AG04450 (cell line): ENCODE data around the gene KCNJ18. TPM values are rescaled to one million over a fixed set of nuclear protein-coding genes. Genes with fewer than 3 reads are reported as not detected.
"Not testable (repeated sequence)": the region's sequence is repeated elsewhere in the genome, so short reads cannot be mapped to it uniquely, and the experiment has no call there.

Experiments used
- CTCF ChIA-PET: fragments of 300-600, 350-600 bp; formaldehyde crosslinking; extraction: SDS; loops from one replicate; lab custom pipeline; 2022; ENCODE audit warnings: antibody characterized with exemption, inconsistent platforms; lab: Charles Lee
- POLR2A ChIA-PET: fragments of 350-600 bp; formaldehyde crosslinking; extraction: SDS; loops from one replicate; lab custom pipeline; 2021; ENCODE audit warnings: antibody characterized with exemption, inconsistent platforms; lab: Yijun Ruan, JAX
- DNase-seq: peaks from one replicate; pipeline ENCODE4 v3.0.0-alpha.2; 2011; ENCODE audit warnings: low read depth, low spot score
- H3K27ac ChIP-seq: one replicate; pipeline ENCODE4 v1.5.1; 2012; ENCODE audit warnings: low read depth, low read length, control low read depth
- H3K27me3 ChIP-seq: one replicate; pipeline ENCODE4 v1.6.0; 2012; ENCODE audit warnings: low read length; ENCODE audit not compliant: control insufficient read depth, insufficient read depth
- H3K4me3 ChIP-seq: 2 replicates; pipeline ENCODE4 v1.5.1; 2011; ENCODE audit warnings: mild to moderate bottlenecking, low read depth, low read length, control low read depth
- H3K9me3 ChIP-seq: 2 replicates; pipeline ENCODE4 v1.5.1; 2012; ENCODE audit warnings: low read length; ENCODE audit not compliant: control insufficient read depth, insufficient read depth
- polyA plus RNA-seq: library from polyadenylated mRNA; depleted of rRNA; stranded (reverse); fragments of >200 nt; gene quantifications from 2 replicates; pipeline ENCODE4 v1.2.3, GENCODE V29; 2011
- TF ChIP-seq, protein P1 (sequence below): IDR thresholded peaks from 2 replicates; pipeline ENCODE4 v1.5.1; 2011; ENCODE audit warnings: low read depth, low read length, control low read depth, inconsistent platforms

Gene KCNJ18
- polyA plus RNA-seq, 1 experiment, result not detected

DNA sequence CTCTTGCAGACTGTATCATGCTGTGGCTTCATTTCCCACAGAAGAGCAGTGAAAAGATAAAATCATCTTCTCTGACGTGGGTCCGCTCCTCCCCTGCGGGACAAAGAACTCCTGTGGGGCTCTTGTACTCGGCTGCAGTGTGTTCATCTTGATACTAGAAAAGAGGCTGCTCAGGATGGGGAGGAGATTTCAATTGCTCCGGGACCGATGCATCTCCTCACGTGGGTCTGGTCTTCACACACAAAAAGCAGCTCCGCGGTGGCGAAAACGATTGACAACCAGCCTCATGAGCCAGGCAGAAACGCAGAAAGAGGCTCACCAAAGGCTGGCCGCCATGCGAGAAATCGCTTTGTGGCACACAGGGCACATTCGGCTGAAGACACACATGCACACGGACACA is 14.4 kb upstream of the KCNJ18 start:
- ChIA-PET CTCF (no interaction called here), POLR2A (no interaction called here)
- H3K9me3 ChIP-seq, result peaks cover 95% of the 10 kb centered on the region
- H3K27me3 ChIP-seq, result no peaks in the 10 kb centered on the region
- TF ChIP-seq, protein P1, sequence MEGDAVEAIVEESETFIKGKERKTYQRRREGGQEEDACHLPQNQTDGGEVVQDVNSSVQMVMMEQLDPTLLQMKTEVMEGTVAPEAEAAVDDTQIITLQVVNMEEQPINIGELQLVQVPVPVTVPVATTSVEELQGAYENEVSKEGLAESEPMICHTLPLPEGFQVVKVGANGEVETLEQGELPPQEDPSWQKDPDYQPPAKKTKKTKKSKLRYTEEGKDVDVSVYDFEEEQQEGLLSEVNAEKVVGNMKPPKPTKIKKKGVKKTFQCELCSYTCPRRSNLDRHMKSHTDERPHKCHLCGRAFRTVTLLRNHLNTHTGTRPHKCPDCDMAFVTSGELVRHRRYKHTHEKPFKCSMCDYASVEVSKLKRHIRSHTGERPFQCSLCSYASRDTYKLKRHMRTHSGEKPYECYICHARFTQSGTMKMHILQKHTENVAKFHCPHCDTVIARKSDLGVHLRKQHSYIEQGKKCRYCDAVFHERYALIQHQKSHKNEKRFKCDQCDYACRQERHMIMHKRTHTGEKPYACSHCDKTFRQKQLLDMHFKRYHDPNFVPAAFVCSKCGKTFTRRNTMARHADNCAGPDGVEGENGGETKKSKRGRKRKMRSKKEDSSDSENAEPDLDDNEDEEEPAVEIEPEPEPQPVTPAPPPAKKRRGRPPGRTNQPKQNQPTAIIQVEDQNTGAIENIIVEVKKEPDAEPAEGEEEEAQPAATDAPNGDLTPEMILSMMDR, result no peak
- no peak overlapping the region for H3K4me3 ChIP-seq
- DNase-seq, result no peak
- H3K27ac ChIP-seq, result no peak overlapping the region

DNA sequence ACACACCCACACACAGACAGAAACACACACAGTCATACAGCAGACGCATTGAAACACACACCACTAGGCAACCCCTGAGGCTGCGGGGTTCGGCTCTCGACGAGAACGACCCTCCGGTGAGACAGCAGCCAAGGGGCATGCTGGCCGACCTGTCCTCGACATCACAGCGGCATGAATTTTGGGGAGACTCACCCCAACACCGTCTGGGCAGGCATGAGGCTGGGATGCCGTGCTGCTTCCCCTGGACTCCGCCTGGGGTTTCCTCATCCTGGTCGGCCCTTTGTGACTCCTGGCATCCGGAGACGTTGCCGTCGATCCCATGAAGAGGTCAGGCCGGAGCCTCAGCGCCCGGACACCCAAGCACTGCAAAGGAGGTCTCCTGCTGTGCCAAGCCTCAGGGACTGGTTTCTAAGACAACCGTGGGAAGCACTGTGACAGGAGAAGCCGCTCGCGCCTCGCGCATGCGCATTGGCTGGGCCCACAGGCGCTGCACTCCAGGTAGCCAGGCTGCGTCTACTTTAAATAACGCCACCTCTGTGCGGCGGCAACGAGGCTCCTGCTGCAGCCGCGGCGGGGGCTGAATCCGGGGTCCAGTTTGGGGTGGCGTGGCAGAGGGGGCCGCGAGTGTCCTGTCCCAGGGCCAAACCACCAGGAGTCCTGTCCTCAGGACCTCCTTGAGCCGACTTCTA is 13.8 kb upstream of the KCNJ18 start:
- ChIA-PET CTCF (no interaction called here), POLR2A (no interaction called here)
- TF ChIP-seq, protein P1, result no peak
- Histone ChIP-seq H3K4me3 (no peak overlapping the region), H3K27me3 (no peaks in the 10 kb centered on the region), H3K9me3 (peaks cover 94% of the 10 kb centered on the region), H3K27ac (no peak overlapping the region)
- DNase-seq, result no peak

DNA sequence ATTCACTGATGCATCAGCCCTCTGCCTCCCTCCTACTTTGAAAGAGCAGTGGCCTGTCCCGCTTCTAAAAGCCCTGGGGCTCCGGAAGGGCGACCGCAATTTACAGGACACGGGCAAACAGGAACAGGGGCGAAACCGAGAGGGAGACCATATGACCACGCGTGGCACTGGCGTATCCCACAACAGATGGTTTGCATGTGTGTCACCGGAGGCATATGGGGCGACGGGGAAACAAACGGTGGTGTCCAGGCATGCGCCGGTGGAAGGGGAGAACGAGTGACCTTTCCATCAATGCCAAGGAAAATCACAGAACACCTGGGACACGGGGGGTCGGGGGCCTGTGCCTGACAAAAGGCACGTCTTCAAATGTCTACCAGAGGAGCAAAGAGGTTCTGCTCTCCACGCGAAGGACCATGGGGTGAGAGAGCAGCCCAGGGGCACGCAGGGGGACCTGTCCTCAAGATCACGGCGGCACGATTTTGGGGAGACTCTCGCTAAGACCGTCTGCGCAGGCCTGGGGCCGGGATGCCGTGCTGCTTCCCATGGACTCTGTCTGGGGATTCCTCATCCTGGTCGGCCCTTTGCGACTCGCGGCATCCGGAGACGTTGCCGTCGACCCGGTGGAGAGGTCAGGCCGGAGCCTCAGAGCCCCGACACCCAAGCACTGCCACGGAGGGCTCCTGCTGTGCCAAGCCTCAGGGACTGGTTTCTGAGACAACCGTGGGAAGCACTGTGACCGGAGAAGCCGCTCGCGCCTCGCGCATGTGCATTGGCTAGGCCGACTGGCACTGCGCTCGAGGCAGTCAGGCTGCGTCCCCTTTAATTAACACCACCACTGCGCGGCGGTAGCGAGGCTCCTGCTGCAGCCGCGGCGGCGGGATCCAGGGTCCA is 12.8 kb upstream of the KCNJ18 start:
- POLR2A ChIA-PET, result no interaction called here
- Histone ChIP-seq H3K27ac (no peak overlapping the region), H3K27me3 (no peaks in the 10 kb centered on the region), H3K9me3 (peaks cover 91% of the 10 kb centered on the region), H3K4me3 (no peak overlapping the region)
- no peak for DNase-seq
- TF ChIP-seq, protein P1, result no peak
- CTCF ChIA-PET, result no interaction called here

DNA sequence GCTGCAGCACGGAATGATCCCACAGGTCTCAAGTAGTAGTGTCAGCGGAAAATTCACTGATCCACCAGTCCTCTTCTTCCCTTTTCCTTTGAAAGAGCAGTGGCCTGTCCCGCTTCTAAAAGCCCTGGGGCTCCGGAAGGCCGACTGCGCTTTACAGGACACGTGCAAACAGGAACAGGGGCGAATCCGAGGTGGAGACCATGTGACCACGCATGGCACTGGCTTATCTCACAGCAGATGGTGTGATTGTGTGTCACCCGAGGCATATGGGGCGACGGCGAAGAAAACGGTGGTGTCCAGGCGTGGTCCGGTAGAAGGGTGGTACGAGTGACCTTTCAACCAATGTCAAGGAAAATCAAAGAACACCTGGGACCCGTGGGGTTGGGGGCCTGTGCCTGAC is 12.0 kb upstream of the KCNJ18 start:
- DNase-seq, result no peak
- no peak overlapping the region for H3K4me3 ChIP-seq
- CTCF ChIA-PET, result no interaction called here
- H3K27ac ChIP-seq, result no peak overlapping the region
- TF ChIP-seq, protein P1, result no peak
- POLR2A ChIA-PET, result no interaction called here
- H3K9me3 ChIP-seq, result peaks cover 91% of the 10 kb centered on the region
- H3K27me3 ChIP-seq, result no peaks in the 10 kb centered on the region

DNA sequence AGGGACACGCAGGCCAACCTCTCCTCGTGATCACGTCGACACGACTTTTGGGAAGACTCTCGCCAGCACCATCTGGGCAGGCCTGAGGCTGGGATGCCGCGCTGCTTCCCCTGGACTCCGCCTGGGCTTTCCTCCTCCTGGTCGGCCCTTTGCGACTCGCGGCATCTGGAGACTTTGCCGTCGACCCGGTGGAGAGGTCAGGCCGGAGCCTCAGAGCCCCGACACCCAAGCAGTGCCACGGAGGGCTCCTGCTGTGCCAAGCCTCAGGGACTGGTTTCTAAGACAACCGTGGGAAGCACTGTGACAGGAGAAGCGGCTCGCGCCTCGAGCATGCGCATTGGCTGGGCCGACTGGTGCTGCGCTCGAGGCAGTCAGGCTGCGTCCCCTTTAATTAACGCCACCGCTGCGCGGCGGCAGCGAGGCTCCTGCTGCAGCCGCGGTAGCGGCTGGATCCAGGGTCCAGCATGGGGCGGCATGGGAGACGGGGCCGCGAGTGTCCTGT is 11.4 kb upstream of the KCNJ18 start:
- H3K4me3 ChIP-seq, H3K27me3 ChIP-seq, H3K27ac ChIP-seq, CTCF ChIA-PET, DNase-seq, POLR2A ChIA-PET: not testable (repeated sequence)
- H3K9me3 ChIP-seq, result peaks cover 91% of the 10 kb centered on the region

DNA sequence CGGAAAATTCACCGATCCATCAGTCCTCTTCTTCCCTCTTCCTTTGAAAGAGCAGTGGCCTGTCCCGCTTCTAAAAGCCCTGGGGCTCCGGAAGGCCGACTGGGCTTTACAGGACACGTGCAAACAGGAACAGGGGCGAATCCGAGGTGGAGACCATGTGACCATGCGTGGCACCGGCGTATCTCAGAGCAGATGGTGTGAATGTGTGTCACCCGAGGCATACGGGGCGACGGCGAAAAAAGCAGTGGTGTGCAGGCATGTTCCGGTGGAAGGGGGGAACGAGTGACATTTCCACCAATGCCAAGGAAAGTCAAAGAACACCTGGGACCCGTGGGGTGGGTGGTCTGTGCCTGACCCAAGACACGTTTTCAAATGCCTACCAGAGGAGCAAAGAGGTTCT is 10.7 kb upstream of the KCNJ18 start:
- POLR2A ChIA-PET, DNase-seq, H3K27ac ChIP-seq, CTCF ChIA-PET, H3K27me3 ChIP-seq, H3K4me3 ChIP-seq: not testable (repeated sequence)
- H3K9me3 ChIP-seq, result peaks cover 91% of the 10 kb centered on the region

DNA sequence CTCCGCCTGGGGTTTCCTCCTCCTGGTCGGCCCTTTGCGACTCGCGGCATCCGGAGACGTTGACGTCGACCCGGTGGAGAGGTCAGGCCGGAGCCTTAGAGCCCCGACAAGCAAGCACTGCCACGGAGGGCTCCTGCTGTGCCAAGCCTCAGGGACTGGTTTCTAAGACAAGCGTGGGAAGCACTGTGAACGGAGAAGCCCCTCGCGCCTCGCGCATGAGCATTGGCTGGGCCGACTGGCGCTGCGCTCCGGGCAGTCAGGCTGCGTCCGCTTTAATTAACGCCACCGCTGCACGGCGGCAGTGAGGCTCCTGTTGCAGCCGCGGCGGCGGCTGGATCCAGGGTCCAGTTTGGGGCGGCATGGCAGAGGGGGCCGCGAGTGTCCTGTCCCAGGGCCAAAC is 10.2 kb upstream of the KCNJ18 start:
- H3K9me3 ChIP-seq, result peaks cover 91% of the 10 kb centered on the region
- POLR2A ChIA-PET, CTCF ChIA-PET, DNase-seq, H3K27me3 ChIP-seq, H3K4me3 ChIP-seq, H3K27ac ChIP-seq: not testable (repeated sequence)

DNA sequence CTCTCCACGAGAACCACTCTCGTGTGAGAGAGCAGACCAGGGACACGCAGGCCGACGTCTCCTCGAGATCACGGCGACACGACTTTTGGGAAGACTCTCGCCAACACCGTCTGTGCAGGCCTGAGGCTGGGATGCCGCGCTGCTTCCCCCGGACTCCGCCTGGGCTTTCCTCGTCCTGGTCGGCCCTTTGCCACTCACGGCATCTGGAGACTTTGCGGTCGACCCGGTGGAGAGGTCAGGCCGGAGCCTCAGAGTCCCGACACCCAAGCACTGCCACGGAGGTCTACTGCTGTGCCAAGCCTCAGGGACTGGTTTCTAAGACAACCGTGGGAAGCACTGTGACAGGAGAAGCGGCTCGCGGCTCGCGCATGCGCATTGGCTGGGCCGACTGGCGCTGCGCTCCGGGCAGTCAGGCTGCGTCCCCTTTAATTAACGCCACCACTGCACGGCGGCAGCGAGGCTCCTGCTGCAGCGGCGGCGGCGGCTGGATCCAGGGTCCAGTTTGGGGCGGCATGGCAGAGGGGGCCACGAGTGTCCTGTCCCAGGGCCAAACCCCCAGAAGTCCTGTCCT is 9.1 kb upstream of the KCNJ18 start:
- DNase-seq, POLR2A ChIA-PET, H3K27me3 ChIP-seq, CTCF ChIA-PET, H3K27ac ChIP-seq, H3K4me3 ChIP-seq: not testable (repeated sequence)
- H3K9me3 ChIP-seq, result peaks cover 91% of the 10 kb centered on the region
